ENCODE results near the gene NR6A1. TPM values are rescaled to one million over a fixed set of nuclear protein-coding genes. Genes with fewer than 3 reads are reported as not detected.
A peak's percentile ranks its signal among the peaks of the same experiment; 100 is the strongest.

NR6A1 gene
- 0.51 TPM for polyA plus RNA-seq (2013, experiment 1 of 2; ENCODE audit: insufficient read length)
- polyA plus RNA-seq (2013, experiment 2 of 2; ENCODE audit: insufficient read length), result 0.35 TPM

DNA sequence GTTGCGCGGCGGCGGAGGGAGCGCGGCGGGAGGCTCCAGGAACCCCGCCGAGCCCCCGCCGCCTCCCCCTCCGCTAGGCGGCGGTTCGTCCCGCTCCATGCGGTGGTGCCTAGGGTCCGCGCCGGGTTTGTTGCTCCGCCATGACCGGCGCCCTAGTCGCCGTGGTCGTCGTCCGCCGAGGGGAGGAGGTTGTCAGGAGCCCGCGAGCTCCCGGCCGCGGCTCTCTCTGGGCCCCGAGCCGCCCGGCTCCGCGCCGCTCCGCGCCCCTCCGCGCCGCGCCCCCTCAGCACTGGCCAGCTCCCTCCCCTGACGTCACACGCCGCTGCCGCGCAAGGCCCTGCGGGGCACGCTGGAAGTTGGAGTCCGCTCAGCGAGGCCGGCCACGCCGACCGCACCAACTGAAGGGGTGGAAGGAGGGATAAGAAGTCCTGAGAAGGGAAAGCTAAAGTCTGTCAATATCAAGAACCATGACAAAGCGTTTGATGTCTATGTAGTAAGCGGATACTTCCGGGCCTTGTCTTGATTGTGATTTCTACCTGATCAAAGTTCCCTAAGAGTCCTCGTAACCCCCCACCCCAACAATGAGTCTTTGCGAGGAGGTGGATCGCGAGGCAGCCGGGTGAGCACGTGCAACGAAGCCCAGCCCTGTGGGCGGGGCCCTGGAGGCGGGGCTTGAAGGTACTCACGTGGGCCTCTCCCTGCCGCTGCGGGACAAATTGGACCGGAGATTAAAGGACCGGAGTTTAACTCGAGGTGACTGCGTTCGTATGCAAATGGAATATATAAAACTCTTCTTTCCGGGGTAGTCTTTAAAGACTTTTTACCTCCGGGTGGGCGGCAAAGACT is at the start of gene NR6A1:
NR6A1 (minus strand) TSS at position 291 of the 846 bp plus-strand sequence.
- DNase-seq, result peak; percentile 95

DNA sequence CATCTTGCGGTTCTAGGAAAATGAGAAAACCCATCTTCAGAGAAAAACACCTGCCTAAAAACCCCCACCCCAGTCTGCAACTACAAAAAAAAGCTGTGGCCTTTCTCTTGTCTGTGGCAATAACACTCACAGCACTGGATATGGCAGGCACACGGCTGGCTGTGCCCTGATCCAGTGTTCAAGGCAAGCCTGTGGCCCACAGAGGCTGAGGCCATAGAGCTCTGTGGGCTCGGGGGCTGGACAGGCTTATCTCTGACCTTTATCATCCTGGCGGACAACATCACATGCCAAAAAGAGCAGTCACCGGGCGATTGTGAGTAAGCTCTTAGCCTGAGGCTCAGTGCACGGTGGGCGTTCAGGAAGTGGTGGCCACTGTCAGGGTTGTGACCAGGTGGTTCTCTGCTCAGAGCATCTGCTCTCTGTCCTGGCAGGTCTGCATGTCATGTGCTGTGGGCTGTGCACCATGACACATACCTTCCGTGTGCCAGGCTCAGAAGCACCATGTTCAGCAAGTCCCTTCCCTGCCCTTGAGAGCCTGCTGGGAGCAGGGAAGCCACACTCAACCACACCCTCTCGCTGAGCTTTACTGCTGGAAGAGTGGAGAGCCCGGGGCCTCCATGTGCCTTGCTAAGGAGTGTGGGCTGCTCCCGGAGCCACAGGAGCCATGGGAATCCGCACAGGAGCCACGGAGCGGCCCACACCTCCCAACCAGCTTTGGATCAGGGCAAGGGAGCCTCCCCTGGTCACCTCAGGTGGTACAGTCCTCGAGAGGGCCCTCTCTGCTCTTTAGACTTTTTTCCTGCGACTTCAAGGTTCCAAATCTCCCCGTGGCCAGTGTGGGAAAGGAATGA is 47.5 kb upstream of the NR6A1 start:
- peak; percentile 28 for DNase-seq

DNA sequence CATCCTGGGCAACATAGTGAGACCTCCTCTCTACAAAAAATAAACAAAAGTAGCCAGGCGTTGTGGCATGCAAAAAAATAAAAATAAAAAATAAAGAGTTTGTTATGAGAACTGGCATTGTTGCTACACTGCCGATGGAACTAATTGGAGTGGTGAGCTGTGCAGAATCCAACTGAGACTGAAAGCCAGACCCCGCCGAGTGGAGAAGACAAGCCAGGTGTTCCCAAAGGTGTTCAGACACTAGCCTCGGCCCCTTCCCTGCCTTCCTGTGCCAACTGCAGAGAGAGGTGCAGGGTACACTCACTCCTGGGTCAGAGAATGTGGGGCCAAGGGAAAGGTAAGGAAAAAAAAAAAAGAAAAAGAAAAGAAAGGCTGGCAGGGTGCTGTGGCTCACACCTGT is 44.5 kb upstream of the NR6A1 start:
- DNase-seq, result no peak

DNA sequence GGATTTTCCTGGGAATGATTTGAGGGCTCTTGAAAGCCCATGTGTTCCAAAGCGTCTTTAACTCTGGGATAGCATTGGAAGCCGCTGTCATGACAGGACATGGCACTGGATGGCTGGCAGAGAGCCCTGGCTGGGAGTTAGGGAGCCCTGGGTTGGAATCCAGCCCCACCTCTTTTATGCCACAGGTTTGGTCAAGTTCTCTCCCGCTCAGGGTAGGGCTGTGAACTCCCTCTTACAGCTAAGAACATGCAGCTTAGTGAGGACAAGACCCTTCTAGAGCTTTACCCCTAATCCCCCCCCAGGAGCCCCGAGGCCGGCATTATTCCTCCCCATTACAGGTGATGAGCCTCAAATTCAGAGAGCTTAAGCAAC is 43.0 kb upstream of the NR6A1 start:
- no peak for DNase-seq

DNA sequence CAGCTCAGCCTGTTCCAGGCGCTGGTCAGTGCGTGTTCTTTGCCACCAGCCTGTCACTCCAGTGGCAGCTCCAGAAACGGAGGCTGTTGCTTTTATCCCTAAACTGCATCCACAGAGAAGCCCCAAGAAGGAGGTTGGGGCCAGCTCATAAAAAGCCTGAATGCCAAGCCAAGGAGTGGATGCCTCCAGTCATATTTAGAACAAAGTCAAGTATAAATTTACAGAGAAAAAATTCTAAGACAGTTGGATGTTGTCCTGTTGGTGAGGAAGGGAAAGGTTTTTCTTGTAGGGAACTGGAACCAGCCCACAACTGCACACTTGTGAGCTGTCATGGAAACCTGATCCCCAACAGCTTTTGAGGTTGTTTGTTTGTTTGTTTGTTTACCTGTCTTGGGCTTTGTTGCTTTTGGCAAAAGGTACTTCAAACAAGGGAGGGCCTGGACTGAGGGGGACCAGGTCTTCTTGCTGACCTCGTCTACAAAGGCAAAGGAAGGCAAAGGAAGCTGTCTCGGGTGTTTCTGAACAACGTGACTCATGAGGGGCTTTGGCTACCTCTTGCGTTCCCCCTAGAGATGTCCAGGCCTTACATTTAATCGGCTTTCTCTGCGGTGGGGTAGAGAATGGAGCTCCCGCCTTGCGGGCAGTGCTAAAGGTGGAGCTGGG is 42.5 kb upstream of the NR6A1 start:
- no peak for DNase-seq

DNA sequence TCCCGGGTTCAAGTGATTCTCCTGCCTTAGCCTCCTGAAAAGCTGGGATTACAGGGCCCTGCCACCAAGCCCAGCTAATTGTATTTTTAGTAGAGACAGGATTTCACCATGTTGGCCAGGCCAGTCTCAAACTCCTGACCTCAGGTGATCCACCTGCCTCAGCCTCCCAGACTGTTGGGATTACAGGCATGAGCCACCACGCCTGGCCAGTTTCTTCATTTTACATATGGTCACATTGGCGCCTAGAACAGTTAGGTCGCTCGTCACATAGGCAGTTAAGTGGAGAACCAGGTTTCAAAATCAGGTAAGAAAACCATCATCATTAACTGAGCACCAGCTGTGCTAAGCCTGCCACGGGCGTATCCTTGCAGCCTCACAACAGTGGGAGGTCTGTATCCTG is 41.9 kb upstream of the NR6A1 start:
- no peak for DNase-seq

DNA sequence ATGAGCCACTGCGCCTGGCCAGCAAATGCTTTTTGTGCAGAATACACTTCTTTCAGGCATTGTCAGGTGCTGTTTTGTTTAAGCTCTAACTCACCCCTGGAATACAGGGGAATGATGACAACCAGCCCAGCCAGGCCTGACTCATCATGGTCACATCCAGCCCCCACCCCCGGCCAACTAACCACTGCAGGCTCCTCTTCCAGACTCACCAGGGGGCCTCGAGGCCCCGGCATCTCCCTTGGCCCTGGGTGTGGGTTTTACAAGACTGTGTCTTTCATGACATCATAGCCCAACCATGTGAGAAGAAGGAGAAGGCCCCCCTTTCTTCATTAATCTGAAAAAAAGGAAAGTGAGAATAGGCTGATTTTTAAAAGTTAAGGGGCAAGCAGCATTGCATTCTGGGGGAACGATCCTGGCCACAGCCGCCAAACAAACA is 41.3 kb upstream of the NR6A1 start:
- DNase-seq, result peak; percentile 100

DNA sequence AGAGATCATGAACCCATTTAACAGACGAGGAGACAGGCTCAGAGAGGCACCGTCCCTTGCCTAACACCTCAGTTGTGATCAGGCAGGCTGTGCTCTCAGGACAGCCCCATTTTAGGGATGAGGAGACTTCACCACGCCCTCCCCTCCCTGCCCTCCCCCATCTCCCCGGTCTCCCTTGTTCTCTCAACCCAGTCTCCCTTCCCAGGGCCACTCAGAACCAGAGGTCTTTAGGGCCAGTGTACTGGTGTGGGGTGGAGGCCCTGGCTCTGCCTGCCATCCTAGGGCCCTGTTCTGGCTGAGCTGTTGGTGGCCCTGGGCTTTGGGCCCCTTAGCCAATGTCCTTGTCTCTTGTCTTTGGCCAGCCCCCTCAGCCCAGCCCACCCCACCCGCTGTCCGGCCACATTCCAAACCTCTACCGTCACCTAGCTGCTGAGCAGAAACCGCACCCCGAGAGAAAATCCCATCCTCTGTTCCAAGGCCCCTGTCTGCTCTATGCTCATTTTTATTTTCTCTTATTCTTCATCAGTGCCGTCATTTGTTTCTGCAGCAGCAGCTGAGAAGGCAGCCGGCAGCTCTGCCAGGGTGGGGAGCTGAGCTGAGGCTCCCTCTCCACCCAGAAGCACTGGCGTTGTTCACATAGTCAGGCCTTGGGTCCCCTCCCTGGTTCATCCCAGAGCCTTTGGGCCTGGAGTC is 39.7 kb upstream of the NR6A1 start:
- DNase-seq, result peak; percentile 96

DNA sequence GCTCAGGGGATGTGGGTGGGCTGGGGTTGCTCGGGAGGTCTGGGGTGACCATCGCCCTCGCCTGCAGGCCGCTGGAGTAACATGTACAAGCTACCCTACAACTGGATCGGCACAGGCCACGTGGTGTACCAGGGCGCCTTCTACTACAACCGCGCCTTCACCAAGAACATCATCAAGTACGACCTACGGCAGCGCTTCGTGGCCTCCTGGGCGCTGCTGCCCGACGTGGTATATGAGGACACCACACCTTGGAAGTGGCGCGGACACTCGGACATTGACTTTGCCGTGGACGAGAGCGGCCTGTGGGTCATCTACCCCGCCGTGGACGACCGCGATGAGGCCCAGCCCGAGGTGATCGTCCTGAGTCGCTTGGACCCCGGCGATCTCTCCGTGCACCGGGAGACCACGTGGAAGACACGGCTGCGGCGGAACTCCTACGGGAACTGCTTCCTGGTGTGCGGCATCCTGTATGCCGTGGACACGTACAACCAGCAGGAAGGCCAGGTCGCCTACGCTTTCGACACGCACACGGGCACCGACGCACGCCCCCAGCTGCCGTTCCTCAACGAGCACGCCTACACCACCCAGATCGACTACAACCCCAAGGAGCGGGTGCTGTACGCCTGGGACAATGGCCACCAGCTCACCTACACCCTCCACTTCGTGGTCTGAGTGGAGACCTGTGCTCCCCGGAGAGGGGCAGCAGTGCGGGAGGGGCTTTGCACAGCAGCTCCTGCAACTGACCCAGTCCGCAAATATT is 38.8 kb upstream of the NR6A1 start:
- DNase-seq, result no peak

DNA sequence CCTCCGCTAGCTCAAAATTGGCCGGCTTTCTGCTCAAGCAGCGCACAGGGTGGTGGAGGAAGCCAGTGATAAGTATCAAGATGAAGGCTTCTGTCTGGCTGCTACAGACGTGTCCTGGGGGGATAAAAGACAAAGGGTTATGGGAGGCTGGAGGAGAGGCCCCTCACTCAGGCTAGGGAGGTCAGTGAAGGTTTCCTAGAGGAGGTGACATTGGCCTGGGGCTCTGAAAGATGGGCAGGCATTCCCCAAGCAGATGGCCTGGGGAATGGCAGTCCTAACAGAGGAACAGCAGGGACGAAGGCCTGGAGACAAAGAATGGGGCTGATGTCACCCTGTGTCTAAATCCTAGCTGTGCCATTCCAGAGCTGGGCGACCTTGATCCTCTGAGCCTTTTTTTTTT is 38.1 kb upstream of the NR6A1 start:
- DNase-seq, result no peak

DNA sequence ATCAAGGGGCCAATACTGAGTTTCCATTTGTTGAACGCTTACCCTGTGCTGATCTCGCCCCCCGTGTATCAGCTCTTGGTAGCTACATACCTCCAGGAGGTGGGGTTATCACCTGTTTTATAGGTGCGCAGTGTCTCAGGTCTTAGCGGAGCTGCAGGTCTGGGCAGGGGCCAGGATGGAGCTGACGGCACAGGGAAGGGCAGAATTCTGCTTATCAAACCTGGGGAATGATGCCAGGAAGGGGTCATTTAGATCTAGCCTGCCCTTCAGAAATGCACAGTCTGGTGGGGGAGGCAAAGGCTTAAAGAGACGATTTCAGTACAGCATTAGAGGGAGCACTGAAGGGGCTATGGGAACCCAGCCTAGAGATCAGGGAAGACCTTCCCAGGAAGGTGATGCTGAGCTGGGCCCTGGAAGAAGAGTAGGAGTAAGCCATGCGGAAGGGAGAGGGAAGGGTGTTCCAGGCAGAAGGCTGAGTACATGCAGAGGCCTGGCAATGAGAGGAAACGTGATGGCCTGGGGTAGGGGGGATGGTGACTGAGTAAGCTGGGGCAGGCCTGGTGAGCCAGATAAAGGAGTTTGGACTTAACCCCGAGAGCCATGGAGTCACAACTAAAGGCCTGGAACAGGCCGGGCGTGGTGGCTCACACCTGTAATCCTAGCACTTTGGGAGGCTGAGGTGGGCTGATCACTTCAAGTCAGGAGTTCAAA is 37.3 kb upstream of the NR6A1 start:
- no peak for DNase-seq

DNA sequence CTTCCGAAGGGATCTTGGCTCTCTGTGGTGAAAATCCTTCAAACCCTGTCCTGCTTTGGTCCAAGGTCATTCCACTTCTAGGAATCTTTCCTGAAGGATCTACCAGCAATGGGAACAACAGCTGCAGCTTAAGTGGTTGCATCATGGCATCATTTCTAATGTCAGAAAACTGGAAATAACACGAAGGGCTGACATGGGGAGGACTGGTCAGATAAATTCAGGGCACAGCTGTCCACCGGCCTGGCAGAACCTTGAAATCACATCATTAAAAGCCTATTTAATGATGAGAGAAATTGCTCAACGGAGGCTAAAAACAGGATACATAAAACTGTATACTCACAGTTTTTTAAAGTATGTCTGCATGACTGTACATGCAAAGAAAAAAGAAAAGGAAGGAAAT is 34.1 kb upstream of the NR6A1 start:
- no peak for DNase-seq

DNA sequence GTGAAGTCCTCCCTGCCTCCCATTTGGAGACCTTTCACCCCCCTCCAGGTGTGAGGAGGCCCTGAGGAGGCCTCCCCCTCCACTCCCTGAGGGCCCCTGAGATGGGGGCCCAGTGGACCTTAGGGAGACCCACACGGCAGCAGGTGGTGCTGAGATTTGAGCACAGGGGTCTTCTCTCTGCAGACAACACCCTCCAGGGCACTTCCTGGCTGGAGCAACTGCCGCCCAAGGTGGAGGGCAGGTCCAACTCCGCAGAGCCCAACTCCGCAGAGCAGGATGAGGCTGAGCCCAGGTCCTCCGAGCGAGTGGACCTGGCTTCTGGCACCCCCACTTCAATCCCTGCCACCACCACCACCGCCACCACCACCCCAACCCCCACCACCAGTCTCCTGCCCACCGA is 32.8 kb upstream of the NR6A1 start:
- no peak for DNase-seq

DNA sequence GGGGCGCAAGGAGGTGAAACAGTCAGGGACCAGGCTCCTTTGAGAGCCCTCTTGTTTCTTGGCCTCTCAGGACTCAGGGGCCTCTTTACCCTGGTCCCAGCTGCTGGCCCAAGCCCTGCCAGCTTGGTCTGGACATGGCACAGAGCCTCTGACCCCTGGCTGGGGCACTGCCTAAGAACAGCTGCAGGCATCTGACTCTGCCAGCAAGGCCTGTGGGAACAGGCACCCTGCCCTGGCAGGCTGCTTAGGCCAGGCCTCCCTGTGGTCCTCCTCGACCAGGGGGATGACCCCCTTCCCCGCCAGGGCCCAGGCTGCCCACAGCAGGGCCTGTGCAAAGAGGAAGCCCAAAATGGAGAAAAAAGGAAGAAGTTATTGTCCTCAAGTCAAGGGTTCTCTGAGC is 31.3 kb upstream of the NR6A1 start:
- DNase-seq, result no peak

DNA sequence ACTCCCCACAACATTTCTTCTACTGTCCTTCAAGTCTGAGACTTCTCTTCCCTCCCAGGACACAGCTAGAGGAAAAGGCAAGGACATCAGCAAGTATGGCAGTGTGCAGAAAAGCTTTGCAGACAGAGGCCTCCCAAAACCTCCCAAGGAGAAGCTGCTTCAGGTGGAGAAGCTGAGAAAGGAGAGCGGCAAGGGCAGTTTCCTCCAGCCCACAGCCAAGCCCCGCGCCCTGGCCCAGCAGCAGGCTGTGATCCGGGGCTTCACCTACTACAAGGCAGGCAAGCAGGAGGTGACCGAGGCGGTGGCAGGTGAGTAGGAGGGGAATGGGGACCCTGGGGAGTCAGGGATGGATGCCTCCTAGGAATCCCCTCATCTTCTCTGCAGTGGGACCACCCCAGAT is 30.2 kb upstream of the NR6A1 start:
- DNase-seq, result no peak

DNA sequence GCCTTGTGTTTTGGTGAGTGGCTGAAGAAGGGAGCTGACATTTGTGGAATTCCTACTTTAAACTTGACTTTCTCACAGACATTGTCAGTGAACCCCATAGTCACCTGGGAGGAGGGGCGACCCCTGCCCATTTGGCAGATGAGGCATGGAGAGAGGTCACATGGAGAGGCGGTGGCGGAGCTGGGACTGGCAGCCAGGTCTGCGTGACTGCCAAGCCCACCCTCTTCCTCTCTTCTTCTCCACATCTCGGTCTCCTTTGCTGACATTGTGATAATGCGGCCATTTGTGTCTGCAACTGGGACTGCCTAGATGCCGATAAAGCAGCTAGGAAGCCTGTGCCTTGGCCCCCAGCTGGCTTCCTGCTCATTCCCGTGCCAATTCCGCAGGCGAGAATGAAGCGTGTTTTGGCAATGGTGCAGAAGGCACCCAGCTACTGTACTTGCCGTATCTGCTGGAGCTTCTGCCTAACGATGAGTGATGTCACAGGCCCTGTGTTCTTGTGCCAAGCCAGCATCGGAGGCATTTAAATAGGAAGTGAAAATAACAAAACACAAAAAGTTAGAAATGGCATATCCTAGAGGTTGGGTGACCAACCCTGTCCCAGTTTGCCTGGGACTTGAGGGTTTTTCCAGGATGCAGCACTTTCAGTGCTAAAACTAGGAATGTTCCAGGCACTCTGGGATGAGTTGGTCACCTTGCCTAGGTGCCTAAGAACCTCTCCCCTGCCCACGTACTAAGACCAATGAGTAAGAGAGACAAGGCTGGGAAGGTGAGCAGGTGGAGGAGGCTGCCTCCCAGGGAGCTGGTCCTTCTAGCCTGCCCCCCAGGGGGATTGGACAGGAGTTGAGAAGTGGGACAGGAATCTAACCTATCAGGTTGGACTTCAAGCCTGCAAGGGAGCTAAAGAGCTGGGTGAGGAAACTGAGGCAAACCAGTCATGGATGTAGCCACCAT is 29.5 kb upstream of the NR6A1 start:
- no peak for DNase-seq

DNA sequence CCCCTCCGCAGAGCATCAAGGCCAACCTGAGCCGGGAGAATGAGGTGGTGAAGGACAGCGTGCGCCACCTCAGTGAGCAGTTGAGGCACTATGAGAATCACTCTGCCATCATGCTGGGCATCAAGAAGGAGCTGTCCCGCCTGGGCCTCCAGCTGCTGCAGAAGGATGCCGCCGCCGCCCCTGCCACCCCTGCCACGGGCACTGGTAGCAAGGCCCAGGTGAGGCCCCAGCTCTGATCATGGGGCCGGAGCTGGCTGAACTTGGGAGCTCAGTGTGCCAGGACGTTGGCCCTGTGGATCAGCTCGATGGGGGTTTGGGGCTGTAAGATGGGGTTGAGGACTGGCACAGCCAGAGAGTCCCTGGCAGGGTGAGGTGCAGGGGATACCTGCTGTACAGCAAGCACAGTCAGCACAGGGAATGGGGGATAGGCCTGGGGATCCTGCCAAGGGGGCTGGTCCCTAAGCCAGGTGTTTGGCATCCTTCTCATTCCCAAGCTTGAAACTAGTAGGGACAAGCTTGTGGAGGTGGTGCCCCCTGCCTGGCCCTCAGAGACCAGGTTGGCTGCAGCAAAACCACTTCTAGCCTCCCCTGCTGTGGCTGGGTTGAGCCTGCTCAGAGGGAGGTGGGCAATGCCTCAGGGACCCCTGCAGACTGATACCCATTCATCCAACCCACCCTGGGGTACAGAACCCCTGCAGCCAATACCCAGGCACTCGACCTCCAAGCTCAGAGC is 28.3 kb upstream of the NR6A1 start:
- no peak for DNase-seq

DNA sequence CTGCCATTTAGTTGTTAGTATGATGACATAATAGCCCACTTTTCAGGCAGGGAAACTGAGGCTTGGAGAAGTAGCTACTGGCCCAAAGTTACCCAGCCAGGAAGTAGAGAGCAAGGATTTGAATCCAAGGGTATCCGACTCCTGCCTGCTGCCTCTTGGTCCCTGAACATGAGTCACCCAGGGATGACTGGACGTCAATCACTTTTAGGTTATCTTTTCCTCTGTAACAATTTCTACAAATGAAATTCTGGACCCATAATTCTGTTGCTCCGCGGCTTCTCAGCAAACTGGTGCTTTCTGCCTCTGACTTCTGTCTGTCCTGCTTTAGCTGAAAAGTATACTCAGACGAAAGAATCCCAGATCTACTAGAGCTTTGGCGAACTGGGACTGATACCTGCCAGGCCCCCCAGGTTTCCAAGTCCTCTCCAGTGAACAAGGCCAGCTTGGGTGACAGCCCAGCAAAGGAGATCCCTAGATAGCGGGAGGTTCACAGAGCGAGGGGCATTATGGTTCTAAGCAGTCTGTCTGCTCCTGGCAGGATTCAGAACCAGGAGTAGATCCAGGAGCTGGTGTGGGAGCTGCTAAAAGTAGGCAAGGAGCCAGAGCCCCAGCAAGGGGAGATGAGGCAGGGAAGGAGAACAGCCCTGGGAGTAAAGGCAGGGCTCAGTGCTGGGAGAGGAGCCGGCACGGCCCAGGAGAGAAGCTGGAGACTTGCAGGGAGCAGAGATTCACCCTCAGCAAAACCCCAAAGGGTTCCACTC is 26.4 kb upstream of the NR6A1 start:
- no peak for DNase-seq

Data from fibroblast of skin of back (primary cell).